Caco-2 (cell line): ENCODE results near the gene KCND3. TPM values are rescaled to one million over a fixed set of nuclear protein-coding genes. Genes with fewer than 3 reads are reported as not detected.

Experiments used
- BruUV-seq: library from RNA; stranded (reverse); fragments of 400-500 nt; replicated peaks from 2 replicates; lab custom pipeline; 2021; lab: Mats Ljungman, UMichigan
- CTCF ChIA-PET: fragments of 300-600 bp; sonication (Branson Sonifier 250); formaldehyde crosslinking; loops from one replicate; lab custom pipeline; 2022; ENCODE audit warnings: antibody characterized with exemption; lab: Charles Lee
- POLR2A ChIA-PET: fragments of 300-600 bp; sonication (Branson Sonifier 250); formaldehyde crosslinking; loops from one replicate; lab custom pipeline; 2022; ENCODE audit warnings: antibody characterized with exemption; lab: Charles Lee
- DNase-seq, 2 experiments: peaks; one replicate each; pipeline versions ENCODE4 v3.0.0 to v3.0.0-alpha.2; 2020 to 2022
- H3K27me3 ChIP-seq: replicated peaks from 2 replicates; pipeline ENCODE4 v1.6.0; 2011; ENCODE audit warnings: low read length; ENCODE audit not compliant: control insufficient read depth, insufficient read depth
- H3K36me3 ChIP-seq: 2 replicates; pipeline ENCODE4 v1.5.1; 2011; ENCODE audit warnings: low read length; ENCODE audit not compliant: control insufficient read depth, insufficient read depth
- H3K4me1 ChIP-seq: fragments of 250-450 bp; sonication (Bioruptor Pico); 2 replicates; pipeline ENCODE4 v1.5.1; 2020; ENCODE audit warnings: mild to moderate bottlenecking
- H3K4me3 ChIP-seq: 2 replicates; pipeline ENCODE4 v1.5.1; 2011; ENCODE audit warnings: low read depth, mild to moderate bottlenecking, control low read depth, low read length
- H3K9me3 ChIP-seq: fragments of 250-450 bp; sonication (Bioruptor Pico); 2 replicates; pipeline ENCODE4 v1.5.1; 2020; ENCODE audit warnings: mild to moderate bottlenecking, moderate library complexity
- H3K27ac Mint-ChIP-seq: one replicate; pipeline ENCODE4 v1.8.0; 2022; ENCODE audit warnings: mixed read lengths; ENCODE audit not compliant: unreplicated experiment
- H3K27me3 Mint-ChIP-seq: one replicate; pipeline ENCODE4 v1.8.0; 2022; ENCODE audit warnings: mixed read lengths; ENCODE audit not compliant: insufficient read depth, unreplicated experiment
- H3K36me3 Mint-ChIP-seq: one replicate; pipeline ENCODE4 v1.8.0; 2022; ENCODE audit warnings: mild to moderate bottlenecking, mixed read lengths; ENCODE audit not compliant: insufficient read depth, unreplicated experiment
- H3K4me1 Mint-ChIP-seq: one replicate; pipeline ENCODE4 v1.8.0; 2022; ENCODE audit warnings: low read depth, mixed read lengths; ENCODE audit not compliant: unreplicated experiment
- H3K4me3 Mint-ChIP-seq: one replicate; pipeline ENCODE4 v1.8.0; 2022; ENCODE audit warnings: mild to moderate bottlenecking, moderate library complexity, mixed read lengths; ENCODE audit not compliant: unreplicated experiment
- H3K9me3 Mint-ChIP-seq: one replicate; pipeline ENCODE4 v1.8.0; 2022; ENCODE audit warnings: mixed read lengths; ENCODE audit not compliant: unreplicated experiment
- intact Hi-C: fragments of 100-400 bp; cut with micrococcal nuclease; formaldehyde crosslinking; loops from one replicate; pipeline ENCODE4 v1.10.0; 2022; ENCODE audit not compliant: unreplicated experiment
- total RNA-seq: library from RNA; stranded (reverse); gene quantifications from 2 replicates; pipeline ENCODE4 v1.2.3, GENCODE V29; 2022
- TF ChIP-seq, protein P1 (sequence below), 2 experiments: fragments of 200-600 bp in 1 of 2; IDR thresholded peaks; 1 replicate in 1 of 2; 2 replicates in 1 of 2; pipeline versions ENCODE4 v1.5.1 to v1.8.0; 2011 to 2022; ENCODE audit warnings: antibody characterized with exemption in 1 of 2, control low read depth in 1 of 2, inconsistent platforms in 1 of 2, low read depth in 1 of 2, low read length in 1 of 2, mild to moderate bottlenecking in 1 of 2, moderate library complexity in 1 of 2; ENCODE audit not compliant: insufficient read depth in 1 of 2, severe bottlenecking in 1 of 2, unreplicated experiment in 1 of 2

KCND3 gene
- total RNA-seq, 1 experiment from 2014 or later = 5.1 TPM

DNA sequence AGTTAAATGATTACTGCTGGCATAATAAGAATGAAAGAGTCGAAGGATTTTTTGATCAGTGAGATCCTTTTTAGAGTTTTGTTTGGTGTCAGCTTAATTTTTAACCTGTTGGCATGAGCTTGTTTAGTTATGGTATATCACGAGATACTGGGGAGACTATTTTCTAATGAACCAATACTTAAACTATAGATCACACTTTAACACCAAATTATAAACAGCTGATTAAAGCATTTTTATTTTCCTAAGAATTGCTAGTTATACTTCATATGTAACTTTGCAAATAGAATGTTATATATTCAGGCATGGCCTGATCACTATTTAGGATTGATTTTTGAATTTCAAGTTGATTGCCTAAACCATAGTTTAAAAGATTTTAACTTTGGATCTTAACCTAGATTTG is 227.8 kb downstream of the KCND3 start:
- H3K27me3 Mint-ChIP-seq = no peaks in the 10 kb centered on the region
- no peaks in the 10 kb centered on the region for H3K9me3 Mint-ChIP-seq
- H3K4me1 Mint-ChIP-seq = peaks cover 6% of the 10 kb centered on the region
- Histone ChIP-seq H3K4me3 (no peak overlapping the region), H3K27me3 (no peaks in the 10 kb centered on the region), H3K9me3 (no peaks in the 10 kb centered on the region), H3K36me3 (no peaks in the 10 kb centered on the region), H3K4me1 (no peaks in the 10 kb centered on the region)
- no peak for DNase-seq
- POLR2A ChIA-PET = no interaction called here
- H3K27ac Mint-ChIP-seq = no peak overlapping the region
- peaks cover 67% of the 10 kb centered on the region for H3K36me3 Mint-ChIP-seq
- no TSS peak for BruUV-seq
- no peak overlapping the region for H3K4me3 Mint-ChIP-seq
- CTCF ChIA-PET = no interaction called here
- intact Hi-C loops = no loop called here
- TF ChIP-seq, protein P1, sequence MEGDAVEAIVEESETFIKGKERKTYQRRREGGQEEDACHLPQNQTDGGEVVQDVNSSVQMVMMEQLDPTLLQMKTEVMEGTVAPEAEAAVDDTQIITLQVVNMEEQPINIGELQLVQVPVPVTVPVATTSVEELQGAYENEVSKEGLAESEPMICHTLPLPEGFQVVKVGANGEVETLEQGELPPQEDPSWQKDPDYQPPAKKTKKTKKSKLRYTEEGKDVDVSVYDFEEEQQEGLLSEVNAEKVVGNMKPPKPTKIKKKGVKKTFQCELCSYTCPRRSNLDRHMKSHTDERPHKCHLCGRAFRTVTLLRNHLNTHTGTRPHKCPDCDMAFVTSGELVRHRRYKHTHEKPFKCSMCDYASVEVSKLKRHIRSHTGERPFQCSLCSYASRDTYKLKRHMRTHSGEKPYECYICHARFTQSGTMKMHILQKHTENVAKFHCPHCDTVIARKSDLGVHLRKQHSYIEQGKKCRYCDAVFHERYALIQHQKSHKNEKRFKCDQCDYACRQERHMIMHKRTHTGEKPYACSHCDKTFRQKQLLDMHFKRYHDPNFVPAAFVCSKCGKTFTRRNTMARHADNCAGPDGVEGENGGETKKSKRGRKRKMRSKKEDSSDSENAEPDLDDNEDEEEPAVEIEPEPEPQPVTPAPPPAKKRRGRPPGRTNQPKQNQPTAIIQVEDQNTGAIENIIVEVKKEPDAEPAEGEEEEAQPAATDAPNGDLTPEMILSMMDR (IDR thresholded peaks at IDR 0.05; ENCODE audit: insufficient read depth in 1 of 2, low read depth in 1 of 2, low read length in 1 of 2, severe bottlenecking in 1 of 2, unreplicated experiment in 1 of 2) = no peak

DNA sequence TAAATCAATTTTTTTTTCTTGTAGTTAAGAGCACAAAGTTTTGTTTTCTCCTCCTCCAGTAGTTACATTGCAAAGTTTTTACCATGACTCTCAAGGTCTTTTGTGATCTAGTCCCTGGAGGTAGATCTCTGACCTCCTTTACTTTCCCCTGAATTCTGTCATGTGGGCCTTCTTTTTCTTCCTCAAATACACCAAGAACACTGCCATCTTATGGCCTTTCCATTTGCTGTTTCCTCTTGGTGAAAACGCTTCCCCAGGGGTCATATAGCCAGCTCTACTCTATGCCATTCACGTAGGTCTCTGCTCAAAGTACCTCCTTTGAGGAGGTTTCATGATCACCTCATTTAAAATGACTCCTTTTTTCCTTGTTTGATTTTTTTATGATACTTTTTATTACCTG is 231.1 kb downstream of the KCND3 start:
- Histone ChIP-seq H3K27me3 (no peaks in the 10 kb centered on the region), H3K4me1 (peaks cover 5% of the 10 kb centered on the region; the same call in 1 of the 2 replicates), H3K4me3 (no peak overlapping the region), H3K9me3 (no peaks in the 10 kb centered on the region), H3K36me3 (no peaks in the 10 kb centered on the region)
- TF ChIP-seq, protein P1 (IDR thresholded peaks at IDR 0.05; ENCODE audit: insufficient read depth in 1 of 2, low read depth in 1 of 2, low read length in 1 of 2, severe bottlenecking in 1 of 2, unreplicated experiment in 1 of 2) = no peak
- Mint-ChIP-seq H3K4me3 (peak overlapping the region; percentile 38), H3K36me3 (peaks cover 48% of the 10 kb centered on the region), H3K27ac (peak overlapping the region; percentile 58), H3K9me3 (no peaks in the 10 kb centered on the region), H3K4me1 (peaks cover 12% of the 10 kb centered on the region), H3K27me3 (no peaks in the 10 kb centered on the region)
- DNase-seq = no peak
- intact Hi-C loops = loop anchor here (5.0 kb wide), 1 partner anchor 251 kb away; no protein-coding TSS in a partner anchor
- ChIA-PET POLR2A (no interaction called here), CTCF (no interaction called here)
- no TSS peak for BruUV-seq

DNA sequence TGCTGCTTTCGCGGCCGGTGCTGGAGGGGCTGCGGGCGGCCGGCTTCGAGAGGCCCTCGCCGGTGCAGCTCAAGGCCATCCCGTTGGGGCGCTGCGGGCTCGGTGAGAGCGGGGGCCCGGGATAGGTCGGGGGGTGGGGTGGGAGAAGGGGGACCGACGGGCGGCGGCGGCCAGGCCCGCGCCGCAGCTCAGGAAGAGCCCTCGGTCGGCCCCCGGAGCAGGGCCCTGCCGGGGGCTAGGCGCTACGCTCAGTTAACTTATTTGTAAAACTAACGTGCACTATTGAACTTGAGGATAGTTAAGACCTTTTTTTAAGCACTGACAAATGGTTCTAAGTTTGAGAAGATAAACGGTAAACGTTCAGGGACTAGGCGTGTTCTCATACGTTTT is 233.3 kb downstream of the KCND3 start:
- Mint-ChIP-seq H3K4me3 (peak overlapping the region; percentile 92), H3K36me3 (peaks cover 29% of the 10 kb centered on the region), H3K27ac (peak overlapping the region; percentile 88), H3K9me3 (no peaks in the 10 kb centered on the region), H3K27me3 (no peaks in the 10 kb centered on the region), H3K4me1 (peaks cover 12% of the 10 kb centered on the region)
- CTCF ChIA-PET = interaction anchor here (0.6 to 1.3 kb wide), 4 partner anchors 13 to 643 kb away, joined by 3 to 8 read pairs (median 4); no protein-coding TSS in a partner anchor
- BruUV-seq = no TSS peak
- POLR2A ChIA-PET = no interaction called here
- TF ChIP-seq, protein P1 (IDR thresholded peaks at IDR 0.05; ENCODE audit: insufficient read depth in 1 of 2, low read depth in 1 of 2, low read length in 1 of 2, severe bottlenecking in 1 of 2, unreplicated experiment in 1 of 2) = no peak
- Histone ChIP-seq H3K27me3 (no peaks in the 10 kb centered on the region), H3K36me3 (no peaks in the 10 kb centered on the region), H3K4me1 (peaks cover 5% of the 10 kb centered on the region; the same call in 1 of the 2 replicates), H3K9me3 (no peaks in the 10 kb centered on the region), H3K4me3 (peak overlapping the region; percentile 79)
- no peak for DNase-seq
- intact Hi-C loops = loop anchor here (5.0 kb wide), 1 partner anchor 249 kb away; no protein-coding TSS in a partner anchor
